Right hindlimb (tissue), 1 donor: Measurements from ENCODE around the gene LRRC27.

ENCODE experiments used
- DNase-seq: peaks from one replicate; pipeline ENCODE4 v3.0.0-alpha.2; 2018

LRRC27 gene

GRCh38 chr10:132417257-132417910 lies 85.4 kb downstream of the LRRC27 start:
- DNase-seq = peak; percentile 63

GRCh38 chr10:132417957-132418441 lies 86.0 kb downstream of the LRRC27 start:
- no peak for DNase-seq

GRCh38 chr10:132418527-132419416 lies 86.8 kb downstream of the LRRC27 start:
- DNase-seq = peak; percentile 70

DNA sequence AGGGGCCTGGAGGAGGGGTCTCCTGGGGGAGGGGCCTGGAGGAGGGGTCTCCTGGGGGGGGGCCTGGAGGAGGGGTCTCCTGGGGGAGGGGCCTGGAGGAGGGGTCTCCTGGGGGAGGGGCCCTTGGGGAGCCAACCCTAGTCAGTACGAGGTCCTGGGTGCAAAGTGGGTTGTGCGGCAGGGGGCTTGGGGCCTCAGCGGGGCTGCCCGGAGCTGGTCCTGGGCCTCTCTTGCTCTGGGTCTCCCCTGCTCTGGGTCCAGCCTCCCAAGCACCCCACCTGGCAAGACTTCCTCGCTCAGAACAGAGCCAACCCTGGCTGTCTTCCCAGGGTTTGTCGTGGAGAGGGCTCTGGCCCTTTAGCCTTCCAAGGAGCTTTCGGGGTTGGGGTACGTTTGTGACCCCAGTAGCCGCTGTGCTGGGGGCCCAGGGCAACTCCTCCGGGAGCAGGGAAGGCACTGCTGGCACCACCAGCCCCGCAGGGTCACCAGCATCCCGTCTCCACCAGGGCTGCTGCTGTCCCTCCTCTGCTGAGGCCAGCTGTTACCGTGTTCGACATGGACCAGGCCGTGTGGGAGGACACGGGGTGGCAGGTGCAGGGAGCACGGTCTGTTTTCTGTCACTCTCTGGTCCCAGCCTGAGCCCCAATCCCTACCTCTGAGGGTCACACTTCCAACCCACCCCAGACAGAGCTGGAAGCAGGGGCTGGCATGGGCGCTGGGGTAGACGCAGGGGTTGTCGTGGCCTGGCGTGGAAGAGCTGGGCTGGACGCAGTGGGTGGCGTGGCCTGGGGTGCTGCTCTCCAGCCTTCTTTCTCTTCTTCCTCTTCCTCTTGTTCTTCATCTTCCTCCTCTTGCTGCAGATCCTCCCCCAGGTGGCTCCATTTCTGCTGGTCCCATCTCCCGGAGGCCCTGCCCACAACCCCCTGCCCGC lies 87.8 kb downstream of the LRRC27 start:
- DNase-seq = no peak

DNA sequence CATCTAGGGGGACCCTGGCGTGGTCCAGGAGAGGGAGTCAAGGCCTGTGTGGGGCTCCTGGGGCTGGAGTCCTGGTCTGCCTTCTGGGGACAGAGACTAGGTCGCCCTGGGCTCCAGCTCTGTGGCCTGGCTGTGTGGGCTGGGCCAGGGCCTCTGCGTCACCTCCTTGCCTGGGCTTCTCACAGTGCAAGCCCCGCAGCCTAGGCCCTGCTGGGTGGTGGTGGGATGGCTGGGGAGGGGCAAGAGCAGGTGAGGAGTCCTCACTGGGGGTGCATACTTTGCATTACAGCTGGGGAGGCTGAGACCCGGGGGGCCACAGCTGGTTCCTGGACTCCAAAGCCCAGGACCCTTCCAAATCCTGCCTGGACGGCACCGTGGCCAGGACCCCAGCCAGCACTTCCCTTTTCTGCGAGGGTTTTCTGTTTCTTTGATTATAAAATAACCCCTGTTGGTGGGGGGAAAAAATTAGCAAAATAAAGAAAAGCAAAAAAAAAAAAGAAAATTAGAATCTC lies 88.5 kb downstream of the LRRC27 start:
- DNase-seq = no peak

- peak; percentile 78 for DNase-seq
Observed at GRCh38 chr10:132420981-132421846, 89.2 kb downstream of the LRRC27 start.

- DNase-seq = peak; percentile 75
Observed at GRCh38 chr10:132421847-132422751, 90.1 kb downstream of the LRRC27 start.

GRCh38 chr10:132422903-132423825 lies 91.2 kb downstream of the LRRC27 start:
- DNase-seq = no peak

GRCh38 chr10:132423966-132424861 lies 92.2 kb downstream of the LRRC27 start:
- no peak for DNase-seq

GRCh38 chr10:132425029-132425756 lies 93.2 kb downstream of the LRRC27 start:
- DNase-seq = no peak

GRCh38 chr10:132425757-132426155 lies 93.8 kb downstream of the LRRC27 start:
- DNase-seq = no peak

- no peak for DNase-seq
Observed at GRCh38 chr10:132427006-132427771, 95.2 kb downstream of the LRRC27 start.

- no peak for DNase-seq
Observed at GRCh38 chr10:132427939-132428367, 96.0 kb downstream of the LRRC27 start.

GRCh38 chr10:132428486-132428995 lies 96.5 kb downstream of the LRRC27 start:
- DNase-seq = no peak
